LoVo (cell line): Measurements from ENCODE around the gene B4GALT3.

Experiments
- DNase-seq: peaks from one replicate; pipeline ENCODE4 v3.0.0-alpha.2; 2016; ENCODE audit warnings: low spot score

The B4GALT3 gene

DNA sequence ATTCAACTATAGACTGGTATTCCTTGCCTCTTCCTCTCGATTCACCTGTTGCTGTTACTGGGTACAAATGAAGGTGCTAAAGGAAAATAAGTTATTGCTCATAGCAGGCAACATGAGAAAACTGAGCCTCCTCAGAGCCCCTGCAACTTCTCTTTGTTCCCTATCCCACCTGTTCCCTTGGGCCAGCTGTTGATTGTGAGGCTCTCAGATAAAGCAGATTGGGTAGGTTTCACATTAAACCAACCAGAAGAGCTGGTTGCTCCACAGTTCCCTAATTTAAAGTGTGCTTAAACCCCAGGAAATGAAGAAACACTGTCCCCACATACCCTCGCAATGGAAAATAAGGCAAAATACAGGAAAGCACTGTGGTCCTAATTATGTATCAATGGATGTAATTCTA is 49.7 kb downstream of the B4GALT3 start:
- DNase-seq = no peak

DNA sequence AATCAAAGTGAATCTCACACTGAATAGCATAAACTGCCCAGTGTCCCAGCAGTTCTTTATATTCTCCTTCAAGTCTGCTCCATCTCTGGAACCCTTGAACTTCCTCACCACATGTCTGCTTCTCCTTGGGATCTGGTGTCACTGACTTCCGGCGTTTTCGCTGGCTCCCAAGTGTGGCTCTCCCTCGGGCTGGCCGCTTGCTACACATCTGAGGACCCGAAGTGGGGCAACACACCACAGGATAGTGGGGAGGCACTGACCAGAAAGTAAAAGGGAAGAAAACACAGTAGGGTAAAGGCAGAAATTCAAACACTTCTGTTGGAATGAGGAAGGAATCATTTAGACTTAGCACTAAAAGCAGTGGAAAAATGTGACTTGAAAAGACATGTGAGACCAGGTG is 54.3 kb downstream of the B4GALT3 start:
- no peak for DNase-seq

DNA sequence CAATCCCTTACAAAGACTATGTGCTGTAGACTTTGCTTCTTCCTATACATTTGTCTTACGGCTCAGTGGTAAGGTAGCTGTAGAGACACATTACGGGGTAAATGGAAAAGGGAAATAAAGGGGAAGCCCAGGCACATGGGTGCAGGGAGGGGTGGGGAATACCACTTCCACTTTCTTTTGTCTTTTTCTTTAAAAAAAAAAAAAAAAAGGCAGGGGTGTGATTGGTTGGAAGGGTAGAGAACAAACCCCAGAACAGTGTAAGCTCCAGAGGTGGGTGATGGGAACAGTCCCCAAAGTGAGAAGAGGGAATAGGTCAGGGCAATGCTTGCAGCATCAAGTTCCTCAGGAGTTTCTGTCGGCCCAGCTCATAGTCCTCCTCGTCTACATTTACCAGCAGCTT is 55.5 kb downstream of the B4GALT3 start:
- DNase-seq = no peak
